Activated CD4-positive, alpha-beta T cell treated with anti-CD3 and anti-CD28 coated beads, Interleukin-2, amount 50 U/mL, for 1 hour (primary cell): Measurements from ENCODE around the gene MIEN1.
"Not testable (repeated sequence)": the region's sequence is repeated elsewhere in the genome, so short reads cannot be mapped to it uniquely, and the experiment has no call there.

ENCODE experiments used
- DNase-seq: peaks from one replicate; pipeline ENCODE4 v3.0.0-alpha.2; 2020

Gene MIEN1

GRCh38 chr17:39715375-39716072, 14.8 kb downstream of the MIEN1 start:
- DNase-seq: no peak

GRCh38 chr17:39714234-39714633, 16.1 kb downstream of the MIEN1 start:
- no peak for DNase-seq

GRCh38 chr17:39711851-39712250, 18.5 kb downstream of the MIEN1 start:
- DNase-seq: no peak

GRCh38 chr17:39711071-39711470, 19.3 kb downstream of the MIEN1 start:
- not testable (repeated sequence) for DNase-seq

GRCh38 chr17:39709998-39710964, 20.1 kb downstream of the MIEN1 start:
- no peak for DNase-seq

- no peak for DNase-seq
Observed at GRCh38 chr17:39709319-39709997, 20.9 kb downstream of the MIEN1 start.

GRCh38 chr17:39706921-39707337, 23.4 kb downstream of the MIEN1 start:
- DNase-seq: no peak

GRCh38 chr17:39706383-39706782, 23.9 kb downstream of the MIEN1 start:
- no peak for DNase-seq

GRCh38 chr17:39705786-39706348, 24.5 kb downstream of the MIEN1 start:
- no peak for DNase-seq

GRCh38 chr17:39704821-39705551, 25.3 kb downstream of the MIEN1 start:
- DNase-seq: no peak

GRCh38 chr17:39703913-39704312, 26.4 kb downstream of the MIEN1 start:
- no peak for DNase-seq

- no peak for DNase-seq
Observed at GRCh38 chr17:39702901-39703893, 27.1 kb downstream of the MIEN1 start.

- DNase-seq: no peak
Observed at GRCh38 chr17:39701784-39702422, 28.4 kb downstream of the MIEN1 start.

- DNase-seq: no peak
Observed at GRCh38 chr17:39701012-39701783, 29.1 kb downstream of the MIEN1 start.

- no peak for DNase-seq
Observed at GRCh38 chr17:39700148-39700987, 30.0 kb downstream of the MIEN1 start.

GRCh38 chr17:39699818-39700147, 30.5 kb downstream of the MIEN1 start, which contains the start of gene ERBB2:
ERBB2 (plus strand) TSS chr17:39700064; CDS start chr17:39700239, 175 bp downstream.
- DNase-seq: no peak

- DNase-seq: not testable (repeated sequence)
Observed at GRCh38 chr17:39699157-39699817, 31.0 kb downstream of the MIEN1 start.

- DNase-seq: no peak
Observed at GRCh38 chr17:39697961-39698360, 32.4 kb downstream of the MIEN1 start.
